Urothelium cell line (cell line): ENCODE measurements around the gene SLC28A2.
"Not testable (repeated sequence)": the region's sequence is repeated elsewhere in the genome, so short reads cannot be mapped to it uniquely, and the experiment has no call there.

Experiments
- DNase-seq: peaks from one replicate; pipeline ENCODE4 v3.0.0; 2011; ENCODE audit warnings: low spot score, mixed read lengths
- FAIRE-seq: peaks from 2 replicates; lab custom pipeline; 2011; peaks lifted over from hg19 to GRCh38; lab: Jason Lieb, UNC

Gene SLC28A2

GRCh38 chr15:45251888-45252287, at the start of gene SLC28A2:
Gene SLC28A2, plus strand, starts transcription at chr15:45252234. Its CDS starts 982 bp downstream, at chr15:45253216.
- no peak for DNase-seq
- no peak for FAIRE-seq

- no peak for FAIRE-seq
- DNase-seq: no peak
Observed at GRCh38 chr15:45203182-45203581, 48.9 kb upstream of the SLC28A2 start.

GRCh38 chr15:45205192-45205591, 46.8 kb upstream of the SLC28A2 start:
- FAIRE-seq: no peak
- peak; percentile 72 for DNase-seq

GRCh38 chr15:45212493-45212892, 39.5 kb upstream of the SLC28A2 start:
- no peak for DNase-seq
- no peak for FAIRE-seq

- DNase-seq: no peak
- no peak for FAIRE-seq
Observed at GRCh38 chr15:45221053-45221599, 30.9 kb upstream of the SLC28A2 start.

GRCh38 chr15:45221967-45222366, 30.1 kb upstream of the SLC28A2 start:
- DNase-seq: no peak
- FAIRE-seq: no peak

GRCh38 chr15:45224621-45225217, 27.3 kb upstream of the SLC28A2 start:
- DNase-seq: no peak
- no peak for FAIRE-seq

- DNase-seq (no peak), FAIRE-seq (no peak)
Observed at GRCh38 chr15:45225506-45226273, 26.3 kb upstream of the SLC28A2 start.

- DNase-seq (no peak), FAIRE-seq (no peak)
Observed at GRCh38 chr15:45228931-45229330, 23.1 kb upstream of the SLC28A2 start.

GRCh38 chr15:45230245-45230965, 21.6 kb upstream of the SLC28A2 start:
- DNase-seq: no peak

GRCh38 chr15:45231132-45231531, 20.9 kb upstream of the SLC28A2 start:
- FAIRE-seq (no peak), DNase-seq (no peak)

More at GRCh38 chr15:45230245-45230965, 21.6 kb upstream of the SLC28A2 start:
- FAIRE-seq: no peak

- no peak for FAIRE-seq
Observed at GRCh38 chr15:45231864-45232562, 20.0 kb upstream of the SLC28A2 start.

GRCh38 chr15:45234562-45235235, 17.3 kb upstream of the SLC28A2 start:
- no peak for DNase-seq
- FAIRE-seq: no peak

More at GRCh38 chr15:45231864-45232562, 20.0 kb upstream of the SLC28A2 start:
- no peak for DNase-seq

GRCh38 chr15:45236806-45237205, 15.2 kb upstream of the SLC28A2 start:
- FAIRE-seq, DNase-seq: not testable (repeated sequence)

GRCh38 chr15:45242289-45242688, 9.7 kb upstream of the SLC28A2 start:
- DNase-seq (no peak), FAIRE-seq (no peak)

- no peak for FAIRE-seq
- no peak for DNase-seq
Observed at GRCh38 chr15:45249125-45249780, 2.8 kb upstream of the SLC28A2 start.

GRCh38 chr15:45253330-45253729, 1.3 kb downstream of the SLC28A2 start:
- FAIRE-seq (peak; percentile 9), DNase-seq (peak; percentile 16)

GRCh38 chr15:45254405-45254804, 2.4 kb downstream of the SLC28A2 start:
- no peak for FAIRE-seq
- no peak for DNase-seq

- DNase-seq: peak; percentile 27
- not testable (repeated sequence) for FAIRE-seq
Observed at GRCh38 chr15:45254824-45255223, 2.8 kb downstream of the SLC28A2 start.

GRCh38 chr15:45259796-45260195, 7.8 kb downstream of the SLC28A2 start:
- no peak for DNase-seq
- FAIRE-seq: no peak
